GM12875 (cell line): ENCODE measurements around the gene AP3S2.
"Not testable (repeated sequence)": the region's sequence is repeated elsewhere in the genome, so short reads cannot be mapped to it uniquely, and the experiment has no call there.

Experiments
- H3K4me3 ChIP-seq: one replicate; pipeline ENCODE4 v1.5.1; 2011; ENCODE audit warnings: low read depth, low read length, control low read depth
- CTCF ChIP-seq: IDR thresholded peaks from 2 replicates; pipeline ENCODE4 v1.5.1; 2011; ENCODE audit warnings: low read depth, mild to moderate bottlenecking, control low read depth, inconsistent platforms, low read length, moderate library complexity, borderline replicate concordance; ENCODE audit not compliant: insufficient read depth

AP3S2 gene

DNA sequence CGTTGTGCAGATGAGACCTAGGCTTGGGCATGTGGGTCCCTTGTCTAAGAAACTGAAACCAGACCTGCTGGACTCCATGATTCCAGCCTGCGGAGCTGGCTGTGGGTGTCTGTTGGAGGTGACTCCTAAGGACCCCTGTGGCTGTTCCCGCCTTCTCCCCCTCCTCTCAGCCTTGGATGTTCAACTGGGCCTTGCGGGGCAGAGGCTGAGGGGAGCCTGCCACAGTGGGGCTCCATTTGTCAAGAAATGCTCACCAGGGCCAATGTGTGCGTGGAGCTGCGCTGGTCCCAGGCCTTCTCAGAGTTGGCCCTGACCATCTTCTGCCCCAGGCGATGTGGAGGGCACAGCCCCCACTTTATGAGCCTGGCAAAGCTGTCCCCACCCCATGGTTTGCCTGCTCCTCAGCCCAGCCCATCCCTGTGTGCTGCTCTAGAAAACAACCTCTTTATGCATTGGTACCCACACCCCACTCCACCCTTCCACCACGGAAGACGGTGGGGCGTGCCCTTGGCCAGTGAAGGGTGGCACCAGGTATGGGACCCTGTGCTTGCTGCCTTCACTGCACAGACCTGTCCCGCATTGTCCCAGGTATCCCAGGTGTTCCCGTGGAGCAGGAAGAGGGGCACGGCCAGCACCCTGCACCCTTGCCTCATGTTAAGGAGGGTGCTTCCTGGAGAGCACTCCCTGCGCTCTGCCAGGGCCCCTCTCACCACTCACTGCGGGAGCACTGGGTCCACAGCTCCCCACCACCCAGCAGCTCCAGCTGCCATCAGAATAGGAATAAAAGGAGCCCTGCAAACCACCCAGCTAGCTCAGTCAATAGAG is 109.7 kb downstream of the AP3S2 start:
- no peak for TF ChIP-seq CTCF
- H3K4me3 ChIP-seq = no peak overlapping the region

DNA sequence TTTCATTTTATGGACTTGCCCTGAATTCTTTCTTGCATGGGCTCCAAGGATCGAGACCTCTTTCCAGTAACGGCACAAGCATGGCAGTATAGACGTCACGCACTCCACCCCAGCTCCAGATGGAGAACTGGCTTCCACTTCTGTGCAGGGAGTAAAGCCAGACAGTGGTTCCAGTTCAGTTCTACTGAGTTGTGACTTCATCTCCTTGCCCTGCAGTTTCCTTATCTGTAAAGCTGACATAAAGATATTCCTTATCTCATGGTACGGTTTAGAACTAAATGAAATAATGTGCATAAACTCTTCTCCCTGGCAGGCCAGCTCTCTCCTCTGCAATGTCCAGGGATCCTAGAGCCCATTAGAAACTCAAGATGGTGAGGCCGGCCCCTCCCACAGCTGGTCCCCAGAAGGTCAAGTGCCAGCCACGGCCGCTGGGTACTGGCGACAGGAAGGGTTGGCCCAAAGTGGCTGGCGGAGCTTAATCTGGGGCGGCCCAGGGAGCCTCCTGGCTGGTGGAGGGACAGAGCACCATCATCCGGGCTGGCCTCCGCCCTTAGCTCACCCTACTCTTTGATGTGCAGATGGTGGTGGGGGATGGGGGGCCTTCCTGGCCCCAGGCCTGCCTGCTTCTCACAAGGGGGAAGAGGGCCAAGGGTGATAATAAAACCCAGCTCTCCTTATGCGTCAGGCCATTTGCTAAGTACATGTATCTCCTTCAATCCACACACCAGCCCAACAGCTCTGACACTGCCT is 110.5 kb downstream of the AP3S2 start:
- no peak for TF ChIP-seq CTCF
- no peak overlapping the region for H3K4me3 ChIP-seq

GRCh38 chr15:89782619-89782950 is 111.2 kb downstream of the AP3S2 start:
- H3K4me3 ChIP-seq = not testable (repeated sequence)

- no peak for TF ChIP-seq CTCF
- no peak overlapping the region for H3K4me3 ChIP-seq
Measured at GRCh38 chr15:89781891-89782618, 111.7 kb downstream of the AP3S2 start.

DNA sequence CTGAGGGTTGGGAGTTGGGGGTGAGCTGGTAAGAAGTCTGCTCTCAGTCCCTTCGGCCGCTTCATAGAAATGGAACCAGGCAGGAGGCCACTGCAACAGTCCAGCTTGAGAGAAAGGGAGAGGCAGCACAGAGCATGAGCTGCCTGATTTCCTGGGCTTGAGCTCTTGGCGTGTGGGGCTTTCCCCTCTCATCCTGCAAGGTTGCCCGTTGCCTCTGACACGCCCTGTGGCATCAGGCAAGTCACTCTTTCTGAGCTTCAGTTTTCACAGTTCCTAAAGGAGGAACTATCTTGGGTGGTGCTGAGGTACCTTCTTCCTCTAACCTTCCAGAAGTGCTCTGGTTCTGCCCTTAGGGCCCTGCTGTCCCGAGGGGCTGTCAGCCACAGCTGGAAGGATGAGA is 112.7 kb downstream of the AP3S2 start:
- H3K4me3 ChIP-seq = no peak overlapping the region
- no peak for TF ChIP-seq CTCF

DNA sequence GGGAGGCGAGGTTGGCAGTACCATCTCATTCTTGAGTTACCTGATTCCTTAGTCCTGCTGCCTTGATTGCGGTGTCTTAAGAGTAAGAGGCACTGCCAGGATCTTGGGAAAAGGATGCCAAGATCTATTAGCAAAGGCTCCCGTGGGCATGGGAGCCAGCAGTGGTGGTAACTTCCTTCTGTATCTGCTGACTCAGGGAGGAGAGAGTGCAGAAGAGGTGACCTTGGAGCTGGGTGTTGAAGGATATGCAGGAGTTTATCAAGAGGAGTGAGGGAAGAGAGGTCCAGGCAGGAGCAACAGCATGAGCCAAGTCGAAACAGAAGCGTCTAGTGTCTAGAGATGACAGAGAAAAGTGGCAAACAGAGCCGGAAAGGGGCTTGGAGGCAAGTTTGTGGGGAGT is 113.2 kb downstream of the AP3S2 start:
- TF ChIP-seq CTCF = no peak
- H3K4me3 ChIP-seq = no peak overlapping the region
